Subcutaneous abdominal adipose tissue (tissue), 5 donors: ENCODE measurements around the gene PPM1F.
"Not testable (repeated sequence)": the region's sequence is repeated elsewhere in the genome, so short reads cannot be mapped to it uniquely, and the experiment has no call there.

Source experiments
- H3K27ac ChIP-seq: one replicate; pipeline ENCODE4 v1.7.0; 2013; ENCODE audit warnings: low read depth, mild to moderate bottlenecking, inconsistent platforms, low read length, moderate library complexity
- H3K27me3 ChIP-seq, 5 donors: one replicate each; pipeline ENCODE4 v1.7.0; 2013; ENCODE audit warnings: low read length in 5 of 5, inconsistent platforms in 1 of 5; ENCODE audit not compliant: control insufficient read depth in 5 of 5, insufficient read depth in 4 of 5
- H3K36me3 ChIP-seq, 5 donors: one replicate each; pipeline ENCODE4 v1.7.0; 2013; ENCODE audit warnings: low read length in 5 of 5; ENCODE audit not compliant: control insufficient read depth in 5 of 5, insufficient read depth in 5 of 5
- H3K4me1 ChIP-seq, 5 donors: one replicate each; pipeline ENCODE4 v1.7.0; 2013; ENCODE audit warnings: low read length in 5 of 5, mild to moderate bottlenecking in 3 of 5, moderate library complexity in 1 of 5; ENCODE audit not compliant: control insufficient read depth in 5 of 5, insufficient read depth in 5 of 5
- H3K4me3 ChIP-seq, 5 donors: one replicate each; pipeline ENCODE4 v1.7.0; 2013; ENCODE audit warnings: low read length in 5 of 5, low read depth in 1 of 5
- H3K9ac ChIP-seq, 5 donors: one replicate each; pipeline ENCODE4 v1.7.0; 2013; ENCODE audit warnings: low read length in 5 of 5, mild to moderate bottlenecking in 4 of 5, moderate library complexity in 3 of 5
- H3K9me3 ChIP-seq, 5 donors: one replicate each; pipeline ENCODE4 v1.7.0; 2013; ENCODE audit warnings: low read length in 5 of 5; ENCODE audit not compliant: control insufficient read depth in 5 of 5
- donor health status: healthy.
- donor health status: healthy.
- donor health status: healthy.
- donor health status: healthy.
- donor health status: healthy.

PPM1F gene

DNA sequence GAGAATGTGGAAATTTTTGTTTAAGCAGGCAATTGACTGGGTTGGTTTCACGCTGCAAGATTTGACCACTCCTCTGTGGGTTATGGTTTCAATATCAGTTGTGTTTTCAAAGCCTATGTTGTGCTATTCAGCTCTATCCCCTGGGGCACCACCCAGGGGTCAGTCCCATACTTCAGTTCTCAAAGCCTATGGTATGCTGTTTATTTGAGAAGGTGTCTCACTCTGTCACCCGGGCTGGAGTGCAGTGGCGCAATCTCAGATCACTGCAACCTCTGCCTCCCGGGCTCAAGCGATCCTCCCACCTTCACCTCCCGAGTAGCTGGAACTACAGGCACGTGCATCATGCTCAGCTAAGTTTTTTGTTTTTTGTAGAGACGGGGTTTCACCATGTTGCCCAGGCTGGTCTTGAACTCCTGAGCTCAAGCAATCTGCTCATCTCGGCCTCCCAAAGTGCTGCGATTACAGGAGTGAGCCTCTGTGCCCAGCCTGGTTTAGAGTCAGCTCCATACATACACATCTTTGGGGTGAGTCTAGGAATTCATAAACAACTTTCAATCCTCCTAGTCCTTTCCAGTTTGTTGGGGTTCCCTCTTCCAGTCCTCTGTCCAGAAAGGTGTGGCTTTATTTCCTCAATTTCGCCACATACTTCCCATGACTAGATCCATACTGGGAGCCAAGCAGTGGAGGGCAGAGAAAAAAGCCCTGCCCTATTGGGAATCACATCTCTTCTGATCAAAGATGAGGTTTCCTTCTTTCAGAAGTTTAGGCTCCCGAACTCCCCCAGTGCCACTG is 50.2 kb downstream of the PPM1F start:
- H3K27ac ChIP-seq = no peak overlapping the region
- H3K9me3 ChIP-seq = no peaks in the 10 kb centered on the region
- H3K36me3 ChIP-seq = peaks cover 0 to 4% (median 0%) of the 10 kb centered on the region in 5 donors
- no peaks in the 10 kb centered on the region for H3K4me1 ChIP-seq
- no peak overlapping the region for H3K9ac ChIP-seq
- no peak overlapping the region for H3K4me3 ChIP-seq
- H3K27me3 ChIP-seq = no peaks in the 10 kb centered on the region

DNA sequence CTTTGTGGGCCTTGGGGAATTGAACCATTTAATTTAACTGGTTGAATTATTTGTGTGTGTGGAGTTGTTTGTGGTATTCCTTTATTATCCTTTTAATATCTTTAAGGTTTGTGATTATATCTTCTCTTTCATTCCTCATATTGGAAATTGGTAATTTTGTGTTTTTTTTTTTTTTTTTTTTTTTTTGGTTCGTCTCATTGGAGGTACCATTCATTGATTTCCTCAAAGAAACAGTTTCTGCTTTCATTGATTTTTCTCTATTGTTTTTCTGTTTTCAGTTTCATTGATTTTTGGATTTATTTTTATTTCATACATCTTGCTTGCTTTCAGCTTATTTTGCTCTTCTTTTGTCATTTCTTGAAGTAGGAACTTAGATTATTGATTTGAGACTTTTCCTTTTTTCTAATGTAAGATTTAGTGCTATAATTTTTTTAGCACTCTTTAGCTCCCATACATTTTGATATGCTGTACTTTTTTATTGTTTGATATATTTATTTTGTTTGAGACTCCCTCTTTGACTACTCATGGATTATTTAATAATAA is 54.2 kb downstream of the PPM1F start:
- Histone ChIP-seq H3K9me3 (no peaks in the 10 kb centered on the region), H3K4me3 (no peak overlapping the region), H3K27me3 (no peaks in the 10 kb centered on the region), H3K36me3 (no peaks in the 10 kb centered on the region), H3K4me1 (no peaks in the 10 kb centered on the region), H3K27ac (no peak overlapping the region), H3K9ac (no peak overlapping the region)

DNA sequence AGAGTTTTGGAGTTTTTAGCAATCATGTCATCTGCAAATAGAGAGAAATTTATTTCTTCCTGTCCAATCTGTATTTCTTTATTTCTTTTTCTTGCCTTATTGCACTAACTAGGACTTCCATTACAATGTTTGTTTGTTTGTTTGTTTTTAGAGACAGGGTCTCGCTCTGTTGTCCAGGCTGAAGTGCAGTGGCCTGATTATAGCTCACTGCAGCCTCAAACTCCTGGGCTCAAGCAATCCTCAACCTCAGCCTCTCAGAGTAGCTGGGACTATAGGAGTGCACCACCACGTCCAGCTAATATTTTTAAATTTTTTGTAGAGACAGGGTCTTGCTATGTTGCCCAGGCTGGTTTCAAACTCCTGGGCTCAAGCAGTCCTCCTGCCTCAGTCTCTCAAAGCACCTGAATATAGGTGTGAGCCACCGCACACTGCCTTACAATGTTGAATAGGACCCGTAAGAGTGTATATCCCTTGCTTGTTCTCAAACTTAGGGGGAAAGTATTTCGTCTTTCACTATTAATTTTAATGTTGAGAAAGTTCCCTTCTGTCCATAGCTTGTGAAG is 55.6 kb downstream of the PPM1F start:
- Histone ChIP-seq H3K27ac (no peak overlapping the region), H3K9ac (no peak overlapping the region), H3K27me3 (no peaks in the 10 kb centered on the region), H3K4me1 (no peaks in the 10 kb centered on the region), H3K36me3 (no peaks in the 10 kb centered on the region), H3K9me3 (no peaks in the 10 kb centered on the region), H3K4me3 (no peak overlapping the region)

DNA sequence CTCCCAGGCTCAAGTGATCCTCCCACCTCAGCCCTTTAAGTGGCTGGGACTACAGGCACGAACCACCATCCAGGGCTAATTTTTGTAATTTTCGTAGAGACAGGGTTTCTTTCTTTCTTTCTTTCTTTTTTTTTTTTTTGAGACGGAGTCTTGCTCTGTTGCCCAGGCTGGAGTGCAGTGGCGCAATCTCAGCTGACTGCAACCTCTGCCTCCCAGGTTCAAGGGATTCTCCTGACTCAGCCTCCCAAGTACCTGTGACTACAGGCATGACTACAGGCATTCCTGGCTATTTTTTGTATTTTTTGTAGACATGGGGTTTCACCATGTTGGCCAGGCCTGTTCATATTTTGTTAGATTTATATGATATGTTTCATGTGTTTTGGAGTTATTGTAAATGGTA is 56.4 kb downstream of the PPM1F start:
- H3K36me3 ChIP-seq, H3K27me3 ChIP-seq, H3K27ac ChIP-seq, H3K9ac ChIP-seq, H3K4me3 ChIP-seq, H3K9me3 ChIP-seq, H3K4me1 ChIP-seq: not testable (repeated sequence)

DNA sequence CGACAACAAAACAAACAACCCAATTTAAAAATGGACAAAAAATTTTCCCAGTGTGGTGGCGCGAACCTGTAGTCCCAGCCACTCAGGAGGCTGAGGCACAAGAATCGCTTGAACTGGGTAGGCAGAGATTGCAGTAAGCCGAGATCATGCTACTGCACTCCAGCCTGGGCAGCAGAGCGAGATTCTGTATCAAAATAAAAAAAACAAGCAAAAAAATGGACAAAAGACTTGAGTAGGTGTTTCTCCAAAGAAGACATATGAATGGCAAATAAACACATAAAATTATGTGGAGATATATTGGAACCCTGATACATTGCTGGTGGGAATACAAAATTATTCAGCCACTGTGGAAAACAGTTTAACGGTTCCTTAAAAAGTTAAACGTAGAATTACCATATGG is 57.8 kb downstream of the PPM1F start:
- no peaks in the 10 kb centered on the region for H3K36me3 ChIP-seq
- H3K27ac ChIP-seq = no peak overlapping the region
- H3K9me3 ChIP-seq = no peaks in the 10 kb centered on the region

GRCh38 chr22:21889251-21889990 is 63.2 kb downstream of the PPM1F start:
- H3K27ac ChIP-seq = no peak overlapping the region
- H3K36me3 ChIP-seq = no peaks in the 10 kb centered on the region
- no peaks in the 10 kb centered on the region for H3K27me3 ChIP-seq
- H3K4me3 ChIP-seq = no peak overlapping the region
- H3K4me1 ChIP-seq = no peaks in the 10 kb centered on the region
- no peaks in the 10 kb centered on the region for H3K9me3 ChIP-seq
- no peak overlapping the region for H3K9ac ChIP-seq

More for the DNA sequence above, 57.8 kb downstream of the PPM1F start:
- no peak overlapping the region for H3K9ac ChIP-seq
- H3K4me3 ChIP-seq = no peak overlapping the region
- no peaks in the 10 kb centered on the region for H3K27me3 ChIP-seq
- no peaks in the 10 kb centered on the region for H3K4me1 ChIP-seq

DNA sequence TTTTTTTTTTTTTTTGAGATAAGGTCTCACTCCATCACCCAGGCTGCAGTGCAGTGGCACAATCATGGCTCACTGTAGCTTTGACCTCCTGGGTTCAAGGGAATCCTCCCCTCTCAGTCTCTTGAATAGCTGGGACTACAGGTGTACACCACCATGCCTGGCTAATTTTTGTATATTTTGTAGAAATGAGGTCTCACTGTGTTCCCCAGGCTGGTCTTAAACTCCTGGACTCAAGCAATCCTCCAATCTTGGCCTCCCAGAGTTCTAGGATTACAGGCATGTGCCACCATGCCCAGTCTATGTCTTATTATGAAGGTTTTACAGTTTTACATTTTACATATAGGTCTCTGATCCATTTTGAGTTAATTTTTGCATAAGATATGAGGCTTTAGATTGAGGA is 64.8 kb downstream of the PPM1F start:
- no peaks in the 10 kb centered on the region for H3K4me1 ChIP-seq
- H3K27ac ChIP-seq = no peak overlapping the region
- no peaks in the 10 kb centered on the region for H3K9me3 ChIP-seq
- no peak overlapping the region for H3K4me3 ChIP-seq
- H3K9ac ChIP-seq = no peak overlapping the region
- H3K36me3 ChIP-seq = no peaks in the 10 kb centered on the region
- H3K27me3 ChIP-seq = no peaks in the 10 kb centered on the region

- H3K4me1 ChIP-seq, H3K27me3 ChIP-seq, H3K27ac ChIP-seq, H3K36me3 ChIP-seq, H3K9ac ChIP-seq, H3K4me3 ChIP-seq, H3K9me3 ChIP-seq: not testable (repeated sequence)
Measured at GRCh38 chr22:21883930-21884329, 68.7 kb downstream of the PPM1F start.

GRCh38 chr22:21882754-21883333 is 69.8 kb downstream of the PPM1F start:
- H3K27ac ChIP-seq, H3K27me3 ChIP-seq, H3K4me3 ChIP-seq, H3K9ac ChIP-seq, H3K9me3 ChIP-seq, H3K36me3 ChIP-seq, H3K4me1 ChIP-seq: not testable (repeated sequence)
